HG02840 (cell line): ENCODE measurements around the gene ERG28.

ENCODE experiments used
- ATAC-seq: cut with Tn5 transposase; IDR thresholded peaks from one replicate; pipeline ENCODE4 v1.9.1; 2021; ENCODE audit warnings: mild to moderate bottlenecking, moderate library complexity, moderate number of reproducible peaks; ENCODE audit not compliant: unreplicated experiment, low FRiP score

ERG28 gene

DNA sequence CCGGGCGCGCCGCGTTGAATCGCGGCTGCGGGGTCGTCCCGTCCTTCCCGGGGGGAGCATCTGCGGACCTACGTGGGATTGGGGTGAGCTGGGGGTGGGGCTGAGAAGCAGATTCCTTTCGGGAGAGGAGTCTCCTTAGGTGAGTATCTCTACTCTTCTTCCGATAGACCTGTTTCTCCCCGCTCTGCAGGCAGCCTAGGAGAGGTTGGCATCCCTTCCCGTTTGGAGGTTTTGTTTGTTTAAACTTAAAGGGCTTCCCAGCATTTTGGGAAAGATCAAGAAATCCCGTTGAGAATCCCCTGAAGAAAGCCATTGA, 781 bp upstream of the ERG28 start:
- no peak for ATAC-seq

DNA sequence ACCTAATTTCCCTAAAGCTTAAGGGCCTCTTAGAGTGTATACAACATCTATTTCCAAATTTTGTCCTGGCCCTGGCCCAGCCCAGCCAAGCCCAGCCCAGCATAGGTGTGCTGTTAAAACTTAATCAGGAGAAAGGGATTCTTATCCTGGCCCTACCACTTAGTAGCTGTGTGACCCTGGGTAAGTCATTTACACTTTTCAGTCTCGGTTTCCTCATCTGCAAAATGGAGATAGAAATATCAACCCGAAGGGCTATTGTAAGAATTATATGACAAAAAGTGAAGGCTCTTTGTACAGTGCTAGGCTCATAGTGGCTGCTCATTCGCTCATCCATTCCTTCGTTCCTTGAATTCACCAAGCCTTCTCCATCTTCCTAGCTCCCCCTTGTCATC, 442 bp downstream of the ERG28 start:
- no peak for ATAC-seq

DNA sequence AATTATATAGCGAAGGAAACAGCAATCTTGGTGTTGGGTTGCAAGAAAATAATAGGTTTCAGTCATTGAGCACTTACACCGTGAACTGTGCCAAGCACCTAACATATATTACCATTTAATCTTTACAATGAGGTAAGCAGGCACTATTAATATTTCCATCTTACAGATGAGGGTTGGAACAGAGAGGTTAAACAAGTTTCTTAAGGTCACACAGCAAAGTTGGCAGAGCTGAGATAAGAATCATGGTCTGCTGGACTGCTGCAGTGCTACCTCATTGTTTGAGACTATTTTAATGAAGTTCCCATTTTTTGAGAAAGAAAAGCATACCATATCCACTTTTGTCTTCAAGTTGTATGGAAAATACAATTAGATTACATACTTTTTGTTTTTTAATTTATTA, 1.7 kb downstream of the ERG28 start:
- ATAC-seq: no peak

DNA sequence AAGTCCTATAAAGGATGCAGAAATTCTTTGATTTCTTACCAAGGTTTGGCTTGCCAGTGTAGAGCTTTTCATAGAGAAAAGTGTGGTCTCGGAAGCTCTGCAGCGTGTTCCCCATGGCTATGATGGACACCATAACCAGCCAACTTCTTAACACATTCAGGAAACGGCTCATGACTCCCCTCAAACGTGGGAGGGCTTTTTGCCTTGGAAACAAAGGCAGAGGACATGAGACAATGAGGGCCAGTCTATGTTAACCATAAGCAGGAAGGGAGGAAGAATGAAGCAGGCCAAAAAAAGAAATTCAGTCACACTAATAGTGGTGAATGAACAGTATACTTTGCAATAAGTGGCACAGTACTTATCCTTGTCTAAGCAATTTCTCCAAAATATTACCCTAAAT, 3.3 kb downstream of the ERG28 start:
- no peak for ATAC-seq

DNA sequence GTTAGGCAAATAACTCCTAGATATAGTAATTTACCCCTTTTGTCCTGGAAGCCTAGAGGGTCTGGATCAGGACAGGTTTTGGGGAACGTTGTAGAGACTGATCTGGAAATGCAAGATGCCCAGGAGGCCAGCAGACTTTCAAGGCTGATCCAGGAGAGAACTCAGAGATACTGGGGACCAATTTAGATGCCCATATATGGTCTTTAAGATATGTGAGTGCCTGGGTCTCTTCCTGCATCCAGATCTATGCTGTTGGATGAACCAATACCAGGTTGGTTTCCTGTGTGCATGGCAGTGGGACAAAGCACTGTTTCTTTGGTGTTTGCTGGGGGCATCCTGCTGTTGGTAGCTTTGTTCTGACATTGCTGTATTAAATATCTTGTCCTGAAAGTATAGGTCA, 5.4 kb downstream of the ERG28 start:
- ATAC-seq: no peak

DNA sequence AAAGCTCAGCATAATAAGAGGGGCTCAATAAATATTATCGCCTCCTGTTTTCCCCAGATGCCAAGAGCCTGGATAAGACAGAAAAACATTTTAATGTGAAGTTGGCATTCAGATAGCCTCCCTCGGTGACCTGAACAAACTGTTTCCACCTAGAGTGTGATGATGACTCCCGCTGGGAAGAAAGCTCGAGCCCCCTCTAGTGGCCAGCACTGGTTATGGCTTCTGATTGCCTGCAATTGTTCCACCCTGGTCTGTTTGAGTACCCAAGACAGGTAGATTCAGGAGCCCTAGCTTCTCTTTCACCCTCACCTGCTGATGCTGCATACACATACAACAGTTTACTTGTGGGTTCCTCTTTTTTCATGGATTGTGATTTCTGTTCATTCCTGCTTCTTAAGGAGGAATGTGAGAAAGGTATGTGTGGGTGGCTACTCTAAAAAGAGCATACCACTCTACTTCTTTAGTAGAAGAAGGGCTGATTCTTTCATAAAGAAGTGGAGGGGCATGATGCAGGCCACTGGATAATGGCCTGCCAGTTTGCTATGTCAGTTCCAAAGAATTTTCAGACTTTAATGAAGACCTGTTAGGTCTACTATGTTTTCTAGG, 6.4 kb downstream of the ERG28 start:
- ATAC-seq: no peak

DNA sequence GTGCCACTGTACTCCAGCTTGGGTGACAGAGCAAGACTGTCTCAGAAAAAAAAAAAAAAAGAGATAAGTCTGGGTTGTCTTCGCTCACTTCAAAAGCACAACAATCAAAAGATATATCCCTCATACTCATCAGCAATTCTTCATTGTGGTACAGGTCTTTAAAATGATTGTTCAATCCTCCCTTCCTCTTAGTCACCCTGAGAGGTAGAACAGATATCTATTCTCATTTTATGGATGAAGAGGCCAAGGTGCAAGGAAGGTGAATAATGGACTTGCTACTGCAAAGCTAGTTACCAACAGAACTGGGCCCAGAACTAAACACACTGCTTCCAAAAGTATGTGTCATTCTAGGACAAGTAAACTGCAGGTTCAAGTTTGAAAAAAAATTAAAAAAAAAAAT, 7.1 kb downstream of the ERG28 start:
- ATAC-seq: no peak

DNA sequence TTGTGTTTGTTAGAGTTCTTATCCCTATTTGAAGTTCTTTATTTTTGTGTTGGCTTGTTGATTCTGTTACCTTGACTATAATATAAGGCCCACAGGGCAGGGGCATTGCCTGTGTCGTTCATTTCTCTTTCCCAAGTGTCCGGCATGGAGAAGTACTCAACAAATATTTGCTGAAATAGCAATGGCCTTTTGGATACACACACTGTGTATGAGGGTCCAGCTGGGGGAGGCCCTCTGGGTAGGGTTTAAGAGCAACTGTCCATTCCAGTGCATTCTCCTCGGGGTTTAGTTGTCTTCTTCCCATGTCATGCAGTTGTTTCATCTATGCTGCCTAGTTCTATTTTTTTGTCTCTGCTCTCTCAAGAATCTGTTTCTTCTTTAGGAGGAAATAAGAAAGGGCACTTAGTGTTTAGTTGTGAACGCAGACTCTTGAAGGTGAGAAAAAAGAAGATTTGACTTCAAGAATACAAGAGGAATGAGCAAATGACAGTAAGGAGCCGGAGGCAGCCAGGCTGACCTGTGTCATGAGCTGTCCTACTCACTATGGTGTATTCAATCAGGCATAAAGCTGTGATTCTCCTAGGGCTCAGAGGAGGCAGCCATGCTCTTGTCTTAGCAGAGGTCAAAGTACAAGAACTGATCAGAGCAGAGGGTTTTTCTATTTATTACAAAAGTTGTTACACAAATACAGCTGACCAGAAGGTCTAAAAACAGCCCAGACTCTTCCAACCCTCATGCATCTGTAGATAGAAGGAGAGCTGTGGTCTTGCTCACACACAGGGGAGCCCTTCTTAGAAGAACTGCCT, 10.2 kb downstream of the ERG28 start:
- no peak for ATAC-seq

DNA sequence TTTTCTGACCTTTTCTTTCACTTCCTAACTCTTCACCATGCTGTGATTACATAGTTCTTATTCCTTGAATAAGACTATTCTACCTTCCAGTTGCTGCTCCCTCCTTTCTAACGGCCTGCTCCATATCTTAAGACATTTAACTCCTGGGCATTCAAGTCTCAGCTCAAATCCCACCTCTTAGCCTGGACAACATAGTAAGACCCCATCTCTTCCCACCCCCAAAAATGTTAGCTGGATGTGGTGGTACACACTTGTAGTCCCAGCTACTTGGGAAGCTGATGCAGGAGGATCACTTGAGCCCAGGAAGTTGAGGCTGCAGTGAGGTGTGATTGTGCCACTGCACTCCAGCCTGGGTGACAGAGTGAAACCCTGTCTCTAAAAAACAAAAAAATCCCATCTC, 10.9 kb downstream of the ERG28 start:
- ATAC-seq: no peak

DNA sequence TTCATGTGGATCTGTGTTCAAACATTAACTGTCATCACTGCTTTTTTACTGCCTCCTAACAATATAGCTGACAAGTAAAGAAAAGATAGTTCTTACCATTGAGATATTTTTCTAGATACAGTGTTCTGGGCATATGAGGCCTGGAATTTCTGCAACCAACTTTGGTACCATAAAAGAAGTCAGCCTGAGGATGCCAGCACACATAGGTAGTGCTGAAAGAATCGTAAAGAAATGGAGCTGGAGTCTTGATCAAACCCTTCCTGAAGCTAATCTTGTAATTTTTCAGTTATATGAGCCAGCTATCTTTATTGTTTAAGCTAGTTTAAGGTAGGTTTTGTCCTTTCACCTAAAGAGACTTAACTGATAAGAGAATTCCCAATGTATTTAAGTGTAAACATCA, 11.3 kb downstream of the ERG28 start:
- no peak for ATAC-seq

DNA sequence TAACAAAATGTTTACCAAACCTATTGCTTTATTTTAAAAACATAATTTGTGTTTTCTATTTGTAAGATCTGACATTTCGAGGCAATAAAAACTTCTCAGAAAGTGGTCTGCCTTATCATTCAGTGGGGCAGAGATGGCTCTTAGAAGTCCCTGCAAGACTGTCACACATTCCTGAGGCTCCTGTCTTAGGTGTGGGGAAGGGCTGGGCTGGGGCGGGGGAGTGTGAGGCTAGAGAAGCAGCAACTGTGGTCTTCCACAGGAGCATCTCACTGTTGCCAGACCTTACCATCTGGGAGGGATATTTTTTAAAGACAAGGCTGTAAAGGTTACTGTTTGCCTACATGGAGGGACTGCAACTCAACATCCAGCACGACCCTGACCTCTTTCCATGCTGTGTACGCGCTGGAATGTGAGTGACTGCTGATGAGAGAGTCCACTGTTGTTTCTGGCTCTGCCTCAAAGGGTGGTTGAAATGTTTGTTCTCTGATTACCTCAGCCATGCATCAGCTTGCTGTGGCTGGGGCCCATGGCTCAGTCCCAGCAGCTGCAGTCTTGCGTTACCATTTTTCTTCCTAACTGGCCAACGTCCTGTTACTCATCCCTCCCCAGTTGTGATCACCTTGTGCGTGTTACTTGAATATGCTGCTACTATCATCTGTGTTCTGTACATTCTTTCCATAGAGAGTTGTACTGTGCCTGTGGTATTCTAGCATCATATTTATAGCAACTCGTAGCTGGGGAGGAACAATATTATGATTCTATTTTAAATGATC, 12.4 kb downstream of the ERG28 start:
- ATAC-seq: no peak

DNA sequence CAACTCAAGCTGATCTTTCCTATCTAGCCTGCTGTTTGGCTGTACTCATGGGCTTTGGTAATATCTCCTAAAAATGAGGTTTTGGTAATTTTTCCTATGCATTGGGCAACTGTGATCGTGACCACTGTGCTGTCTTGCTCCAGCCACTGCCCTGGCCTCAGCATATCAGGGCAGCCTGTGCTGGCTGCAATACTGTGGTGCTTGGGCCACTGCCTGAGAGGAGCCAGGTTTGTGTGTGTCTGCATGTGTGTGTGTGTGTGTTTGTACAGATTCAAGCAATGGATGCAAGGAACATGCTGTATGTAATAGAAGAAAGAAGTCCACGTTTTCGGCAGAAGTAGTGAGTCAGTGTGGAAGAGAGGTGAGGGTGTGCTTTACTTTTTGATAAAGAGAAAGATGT, 13.0 kb downstream of the ERG28 start:
- no peak for ATAC-seq

DNA sequence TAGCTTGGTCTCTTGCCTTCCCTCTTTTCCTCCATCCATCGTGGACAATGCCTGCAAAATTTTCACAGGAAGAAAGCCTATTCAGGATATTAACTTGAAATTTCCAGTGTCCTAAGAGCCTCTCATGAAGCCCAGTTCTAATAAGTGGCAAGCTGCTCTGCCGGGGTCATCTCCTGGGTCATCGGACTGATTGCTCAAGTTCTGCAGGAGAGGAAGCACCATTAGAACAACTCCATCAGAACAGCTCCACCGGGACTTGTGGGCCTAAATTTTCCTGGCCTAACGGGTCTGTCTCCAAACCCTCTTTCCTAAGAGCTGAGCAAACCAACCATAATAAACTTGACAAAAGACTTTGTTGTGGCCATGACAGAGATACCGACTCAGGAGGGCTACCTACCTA, 13.9 kb downstream of the ERG28 start:
- ATAC-seq: no peak

DNA sequence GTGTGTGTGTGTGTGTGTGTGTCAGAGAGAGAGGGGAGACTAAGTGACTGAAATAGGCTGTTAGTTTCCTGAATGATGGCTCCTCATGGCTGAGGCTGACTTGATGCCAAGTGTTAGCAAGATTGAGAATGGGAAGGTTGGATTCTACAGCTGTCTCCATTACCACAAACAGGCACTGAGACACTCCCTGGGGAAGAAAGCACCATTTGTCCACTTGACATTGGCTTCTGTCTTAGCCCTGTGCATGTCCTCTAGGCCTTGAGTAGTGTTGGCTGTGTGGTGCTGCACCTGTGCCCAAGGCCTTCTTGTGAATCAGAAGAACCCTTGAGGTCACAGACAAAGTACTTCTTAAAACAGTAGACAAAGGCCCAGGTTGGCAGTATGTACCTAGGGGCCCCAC, 15.6 kb downstream of the ERG28 start:
- ATAC-seq: no peak

DNA sequence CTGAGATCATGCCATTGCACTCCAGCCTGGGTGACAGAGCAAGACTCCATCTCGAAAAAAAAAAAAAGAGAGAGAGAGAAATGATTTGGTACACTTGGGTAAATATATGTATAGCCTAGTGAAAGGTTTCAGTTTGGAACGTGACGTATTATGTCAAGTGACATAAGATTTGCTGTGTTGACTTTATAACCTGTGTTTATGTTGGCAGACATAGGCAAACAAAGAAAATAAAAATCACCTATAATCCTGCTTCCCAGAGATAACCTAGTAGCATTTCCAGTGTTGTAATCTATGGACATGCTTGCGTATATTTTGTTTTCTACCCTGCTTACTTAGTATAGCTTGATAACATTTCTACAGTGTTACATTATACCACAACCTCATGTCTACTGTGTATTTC, 16.7 kb downstream of the ERG28 start:
- no peak for ATAC-seq

DNA sequence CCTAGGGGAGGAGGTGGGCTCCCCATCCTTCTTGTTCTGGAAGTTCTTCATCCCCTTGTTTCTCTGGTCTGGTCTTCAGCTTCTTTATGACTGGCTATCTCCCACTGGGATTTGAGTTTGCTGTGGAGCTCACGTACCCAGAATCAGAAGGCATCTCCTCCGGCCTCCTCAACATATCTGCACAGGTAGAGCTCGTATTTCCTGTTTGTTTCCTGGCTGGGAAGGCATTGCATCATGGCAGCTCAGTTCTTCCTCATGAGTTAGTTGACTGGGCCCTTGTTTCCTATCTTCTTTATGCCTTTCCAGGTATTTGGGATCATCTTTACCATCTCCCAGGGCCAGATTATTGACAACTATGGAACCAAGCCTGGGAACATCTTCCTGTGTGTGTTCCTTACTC, 19.8 kb downstream of the ERG28 start:
- ATAC-seq: no peak

DNA sequence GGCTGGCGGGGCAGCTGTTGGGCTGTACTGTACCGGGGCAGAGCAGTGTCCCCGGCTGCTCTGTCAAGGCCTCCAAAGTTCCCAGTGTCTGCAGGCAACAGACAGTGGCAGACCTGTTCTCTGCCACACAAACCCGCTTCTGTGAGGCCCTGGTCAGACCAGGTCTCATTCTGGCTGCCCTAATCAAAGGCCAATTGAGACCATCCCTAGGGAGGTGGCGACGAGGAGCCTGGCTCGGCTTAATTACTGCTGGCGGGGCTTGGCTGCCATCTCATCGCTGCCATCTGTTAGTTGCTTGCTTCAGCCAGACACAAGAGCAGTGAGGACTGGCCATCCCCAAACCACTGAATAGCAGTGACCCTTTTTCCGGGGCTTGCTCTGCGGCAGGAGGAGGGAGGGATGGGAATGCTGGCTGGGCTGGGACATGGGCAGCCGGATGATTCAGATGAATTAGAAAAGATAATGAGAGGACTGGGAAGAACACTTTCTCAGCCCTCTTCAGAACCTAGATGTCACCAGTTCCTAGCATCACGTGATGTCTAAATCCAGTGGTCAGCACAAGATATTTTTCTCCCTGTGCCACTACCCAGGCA, 24.5 kb downstream of the ERG28 start:
- no peak for ATAC-seq

DNA sequence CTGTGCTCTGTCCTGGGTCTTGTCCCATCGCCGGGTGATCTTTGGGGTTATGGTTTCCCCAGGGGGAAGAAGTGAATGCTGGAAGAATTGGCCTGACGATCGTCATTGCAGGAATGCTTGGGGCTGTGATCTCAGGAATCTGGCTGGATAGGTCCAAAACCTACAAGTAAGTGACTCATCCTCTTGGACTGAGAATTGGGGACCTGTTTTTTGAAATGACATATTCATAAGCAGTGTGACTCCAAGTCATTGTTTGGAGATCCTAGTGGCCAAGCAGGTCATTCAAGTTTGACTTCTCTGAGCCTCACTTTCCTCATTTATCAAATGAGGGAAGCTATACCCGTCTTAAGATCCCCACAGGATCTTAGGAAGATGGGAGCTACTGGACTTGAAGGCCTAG, 25.8 kb downstream of the ERG28 start:
- ATAC-seq: no peak

DNA sequence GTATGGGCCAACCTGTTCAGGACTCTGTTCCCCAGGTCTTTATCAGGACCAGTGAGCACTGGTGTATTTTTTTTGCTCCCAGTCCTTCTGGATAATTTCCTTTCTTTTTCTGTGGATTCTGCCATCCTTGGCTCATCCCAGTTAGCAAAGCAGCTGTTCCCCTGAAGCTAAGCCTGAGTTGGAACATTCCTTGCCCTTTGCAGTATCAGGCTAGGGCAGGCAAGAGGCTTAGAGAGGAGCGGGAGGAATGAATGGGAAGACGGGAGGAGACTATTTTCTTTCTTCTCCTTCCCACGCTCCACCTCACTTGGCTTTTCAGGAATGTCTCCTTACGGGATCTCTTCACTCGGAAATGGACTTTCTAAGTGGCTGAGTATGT, 29.2 kb downstream of the ERG28 start:
- ATAC-seq: no peak

DNA sequence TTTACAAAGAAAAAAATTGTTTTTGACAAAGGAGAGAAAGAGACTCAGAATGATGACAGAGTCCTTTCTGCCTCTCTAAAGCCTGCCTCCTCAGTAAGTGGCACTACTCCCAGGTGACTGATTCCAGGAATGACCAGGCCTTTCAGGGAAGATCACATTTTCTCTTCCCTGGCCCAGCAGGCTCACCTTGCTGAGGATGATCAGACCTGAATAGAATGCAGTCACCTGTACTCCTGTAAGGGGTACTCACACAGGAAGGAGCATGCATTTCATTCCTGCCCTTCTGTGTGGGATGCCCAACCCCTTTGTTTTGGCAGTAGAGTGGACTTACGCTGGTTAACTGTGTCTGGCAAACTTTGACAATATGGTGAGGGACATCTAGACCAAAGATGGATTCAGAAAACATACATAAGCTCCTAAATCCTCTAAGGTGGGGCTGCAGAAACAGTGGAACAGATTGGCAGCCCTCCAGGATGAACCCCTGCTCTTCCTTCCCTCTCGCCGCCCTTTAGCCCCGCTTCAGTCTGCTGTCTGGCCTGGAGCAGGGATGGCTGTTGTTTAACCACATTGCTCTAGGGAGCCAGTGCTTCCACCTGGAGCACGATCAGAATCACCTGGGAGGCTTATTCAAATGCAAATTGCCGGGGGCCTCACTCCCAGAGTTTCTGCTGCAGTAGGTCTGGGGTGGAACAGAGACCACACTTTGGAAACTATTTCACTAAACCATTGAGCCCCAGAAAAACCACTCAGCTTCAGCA, 29.8 kb downstream of the ERG28 start:
- no peak for ATAC-seq

DNA sequence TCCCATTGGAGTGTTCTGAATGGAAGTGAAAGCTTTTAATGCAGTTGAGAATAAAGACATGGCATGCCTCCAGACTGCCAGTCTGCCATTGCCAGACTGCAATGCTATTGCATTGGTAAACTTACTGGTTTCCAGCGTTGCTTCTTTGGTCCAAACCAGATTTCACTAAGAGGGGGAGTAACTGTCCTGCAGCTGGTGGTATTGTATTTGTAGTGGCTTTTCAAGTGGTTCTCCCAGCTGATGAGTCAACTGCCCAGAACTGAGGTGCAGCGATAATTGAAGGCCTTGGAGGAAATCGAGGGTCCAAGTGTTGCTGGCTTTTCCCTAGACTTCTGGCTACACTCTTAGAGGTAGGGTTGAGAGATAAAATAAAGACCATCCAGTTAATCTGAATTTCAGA, 31.9 kb downstream of the ERG28 start:
- ATAC-seq: no peak
